Measurements from ENCODE around the gene EFNB3.
A peak's percentile ranks its signal among the peaks of the same experiment; 100 is the strongest.

EFNB3 gene

DNA sequence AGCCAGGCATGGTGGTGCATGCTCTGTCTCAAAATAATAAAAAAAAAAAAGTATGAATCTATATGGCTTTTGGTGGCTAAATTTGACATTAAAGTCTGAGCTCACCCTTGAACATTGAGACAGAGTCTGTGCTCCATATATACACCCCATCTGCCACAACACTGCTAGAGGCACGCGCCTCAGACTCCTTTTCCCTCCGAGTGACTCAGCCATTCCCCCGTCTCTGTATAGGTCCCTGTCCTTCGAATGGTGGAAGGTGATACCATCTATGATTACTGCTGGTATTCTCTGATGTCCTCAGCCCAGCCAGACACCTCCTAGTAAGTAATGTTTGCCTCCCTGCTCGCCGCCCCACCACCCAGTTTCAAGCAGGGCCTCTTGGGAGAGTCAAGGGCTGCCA lies 4.5 kb upstream of the EFNB3 start:
- DNase-seq (ENCODE audit: low read depth), result no peak

DNA sequence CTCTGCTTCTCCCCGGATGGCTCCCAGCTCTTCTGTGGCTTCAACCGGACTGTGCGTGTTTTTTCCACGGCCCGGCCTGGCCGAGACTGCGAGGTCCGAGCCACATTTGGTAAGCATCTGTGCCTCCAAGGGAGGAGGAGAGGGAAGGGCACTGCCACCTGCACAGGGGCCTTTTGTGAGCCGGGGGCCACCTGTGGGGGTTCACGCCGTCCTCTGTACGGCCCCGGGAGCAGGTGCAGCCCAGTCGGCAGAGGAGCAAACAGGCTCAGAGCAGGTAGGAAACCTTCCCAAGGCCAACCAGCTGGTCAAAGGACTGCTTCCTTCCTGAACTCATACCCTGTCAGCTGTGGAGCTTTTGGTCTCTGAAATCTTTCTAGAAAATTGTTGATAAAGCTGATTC lies 3.3 kb upstream of the EFNB3 start:
- no peak for DNase-seq (ENCODE audit: low read depth)

DNA sequence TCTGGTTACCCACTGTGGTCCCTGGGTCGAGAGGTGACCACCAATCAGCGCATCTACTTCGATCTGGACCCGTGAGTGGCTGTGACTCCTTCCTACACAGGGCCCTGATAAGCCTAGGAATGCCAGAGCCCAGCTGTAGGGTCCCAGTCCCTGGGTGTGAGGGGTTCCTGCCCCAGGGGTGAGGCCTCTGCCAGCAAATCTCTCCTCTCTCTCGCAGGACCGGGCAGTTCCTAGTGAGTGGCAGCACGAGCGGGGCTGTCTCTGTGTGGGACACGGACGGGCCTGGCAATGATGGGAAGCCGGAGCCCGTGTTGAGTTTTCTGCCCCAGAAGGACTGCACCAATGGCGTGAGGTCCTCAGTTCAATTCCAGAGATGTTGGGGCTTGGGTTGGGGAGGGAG lies 2.2 kb upstream of the EFNB3 start:
- DNase-seq (ENCODE audit: low read depth), result no peak

DNA sequence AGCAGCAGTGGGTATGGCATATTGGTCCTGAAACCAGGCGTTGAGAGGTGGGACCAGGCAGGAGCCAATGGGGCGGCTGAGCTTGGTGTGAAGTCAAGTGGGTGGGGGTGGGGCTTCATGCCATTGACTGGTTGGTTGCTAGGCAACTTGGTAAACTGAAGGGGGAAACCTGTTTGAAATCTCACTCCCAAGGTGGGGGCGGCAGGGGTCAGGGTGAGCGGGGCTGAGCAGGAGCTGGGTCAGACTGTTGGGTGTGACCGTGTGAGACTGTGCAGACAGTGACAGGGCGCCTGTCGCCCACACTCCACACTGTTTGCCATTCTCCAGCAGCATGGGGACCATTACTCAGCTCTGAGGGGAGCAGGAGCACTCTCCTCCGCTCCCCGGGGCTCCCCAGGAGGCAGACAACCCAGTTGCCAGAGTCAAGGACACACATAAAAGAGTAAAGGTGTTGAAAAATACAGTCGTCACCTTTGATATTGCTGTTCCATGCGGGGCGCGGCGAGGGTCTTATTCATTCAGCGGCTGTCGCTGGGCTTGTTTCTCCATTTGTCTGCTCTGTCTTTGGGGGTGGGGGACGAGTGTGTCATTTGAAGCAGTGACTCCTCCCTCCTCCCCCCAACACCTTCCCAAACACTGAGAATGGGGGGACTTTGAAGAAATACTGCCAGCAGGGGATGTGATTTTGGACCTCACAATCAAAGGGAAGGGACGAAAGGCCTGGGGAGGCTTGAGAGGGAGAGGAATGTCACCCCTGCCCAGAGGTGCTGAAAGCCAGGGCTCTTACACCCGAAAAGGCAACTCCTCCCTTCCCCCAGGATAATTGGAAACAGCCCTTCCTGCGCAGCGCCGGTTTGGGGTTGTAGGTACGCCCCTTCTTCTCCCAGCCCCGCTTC lies 1.2 kb upstream of the EFNB3 start:
- no peak for DNase-seq (ENCODE audit: low read depth)

DNA sequence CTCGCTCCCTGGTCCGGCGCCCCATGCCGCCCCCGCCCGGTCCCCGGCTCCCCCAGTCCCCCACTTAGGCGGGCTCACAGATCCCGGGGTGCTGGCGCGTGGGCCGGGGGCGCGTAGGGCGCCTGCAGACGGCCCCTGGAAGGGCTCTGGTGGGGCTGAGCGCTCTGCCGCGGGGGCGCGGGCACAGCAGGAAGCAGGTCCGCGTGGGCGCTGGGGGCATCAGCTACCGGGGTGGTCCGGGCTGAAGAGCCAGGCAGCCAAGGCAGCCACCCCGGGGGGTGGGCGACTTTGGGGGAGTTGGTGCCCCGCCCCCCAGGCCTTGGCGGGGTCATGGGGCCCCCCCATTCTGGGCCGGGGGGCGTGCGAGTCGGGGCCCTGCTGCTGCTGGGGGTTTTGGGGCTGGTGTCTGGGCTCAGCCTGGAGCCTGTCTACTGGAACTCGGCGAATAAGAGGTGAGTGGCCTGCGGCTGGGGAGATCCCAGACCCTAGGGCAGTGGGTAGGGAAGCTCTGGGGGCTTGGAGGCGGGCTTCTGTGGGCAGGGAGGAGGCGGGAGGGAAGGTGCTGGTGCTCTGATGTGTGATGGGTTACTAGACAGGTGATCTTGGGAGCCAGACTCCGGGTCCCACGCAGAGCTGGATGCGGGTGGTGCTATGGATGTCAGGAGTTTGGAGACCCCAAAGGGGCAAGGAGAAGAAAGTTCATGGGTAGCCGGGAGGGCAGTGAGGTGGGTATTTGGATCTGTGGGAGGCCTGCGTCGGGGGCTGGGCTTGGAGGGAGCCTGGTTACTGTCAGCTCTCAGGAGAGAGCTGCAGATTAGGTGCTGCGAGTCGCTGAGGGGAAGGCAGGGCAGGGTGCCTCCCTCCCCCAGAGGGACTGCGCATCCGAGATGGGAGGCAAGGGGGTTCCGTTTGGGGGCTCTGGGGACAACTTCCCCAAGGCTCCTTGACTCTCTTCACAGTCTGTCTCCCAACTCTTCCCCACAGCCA lies 560 bp downstream of the EFNB3 start:
- no peak for DNase-seq (ENCODE audit: low read depth)

DNA sequence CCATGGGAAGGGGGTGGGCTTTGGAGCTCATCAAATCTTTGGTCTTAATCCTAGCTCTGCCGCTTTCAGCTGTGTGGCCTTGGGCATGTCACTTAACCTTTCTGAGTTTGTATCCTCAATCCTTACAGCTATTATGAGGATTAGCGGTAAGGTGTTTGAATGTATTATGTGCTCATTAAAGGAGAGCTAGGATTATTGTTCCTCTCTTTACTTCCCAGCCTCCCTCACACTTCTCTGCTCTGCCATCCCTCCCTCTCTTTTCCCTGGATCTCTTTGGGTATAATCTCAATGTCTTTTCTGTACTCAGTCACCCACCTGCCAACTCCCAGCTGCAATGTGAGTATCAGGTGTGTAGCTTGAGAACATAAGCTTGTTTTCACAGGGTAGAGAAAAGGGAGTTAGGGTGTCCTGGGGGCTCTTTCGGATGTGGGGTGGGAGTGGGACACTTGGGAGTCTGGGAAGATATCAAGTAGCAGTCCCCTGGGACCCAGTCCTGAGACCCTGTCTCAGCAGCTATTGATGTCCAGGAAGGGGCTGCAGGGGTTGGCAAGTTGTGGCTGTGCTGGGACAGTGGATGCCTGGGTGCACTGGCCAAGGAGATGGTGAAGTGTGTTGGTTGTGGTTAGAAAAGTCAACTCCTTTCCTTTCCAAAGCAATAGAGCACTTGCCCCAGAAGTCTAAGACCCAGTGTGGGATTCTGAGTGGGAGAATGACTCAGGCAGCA lies 1.8 kb downstream of the EFNB3 start:
- DNase-seq (ENCODE audit: low read depth), result no peak

DNA sequence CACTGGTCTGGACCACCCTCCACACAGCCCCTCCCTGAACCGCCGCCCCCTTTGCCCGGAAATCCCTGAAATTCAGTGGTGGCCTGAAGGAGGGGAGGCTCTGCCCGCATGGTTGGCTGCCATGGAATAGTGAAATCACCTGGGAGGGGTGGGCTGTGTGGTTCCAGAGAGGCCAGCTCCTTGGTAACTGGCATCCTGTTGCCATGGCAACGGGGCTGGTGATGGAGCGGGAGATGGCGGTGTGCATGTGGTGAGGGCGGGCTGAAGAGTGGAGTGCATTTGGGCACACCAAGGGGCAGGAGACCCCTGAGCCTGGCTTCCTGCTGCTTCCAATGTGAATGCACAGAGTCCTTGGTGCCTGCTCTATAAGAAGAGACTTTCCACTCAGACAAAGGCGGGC lies 2.4 kb downstream of the EFNB3 start:
- DNase-seq (ENCODE audit: low read depth), result no peak

DNA sequence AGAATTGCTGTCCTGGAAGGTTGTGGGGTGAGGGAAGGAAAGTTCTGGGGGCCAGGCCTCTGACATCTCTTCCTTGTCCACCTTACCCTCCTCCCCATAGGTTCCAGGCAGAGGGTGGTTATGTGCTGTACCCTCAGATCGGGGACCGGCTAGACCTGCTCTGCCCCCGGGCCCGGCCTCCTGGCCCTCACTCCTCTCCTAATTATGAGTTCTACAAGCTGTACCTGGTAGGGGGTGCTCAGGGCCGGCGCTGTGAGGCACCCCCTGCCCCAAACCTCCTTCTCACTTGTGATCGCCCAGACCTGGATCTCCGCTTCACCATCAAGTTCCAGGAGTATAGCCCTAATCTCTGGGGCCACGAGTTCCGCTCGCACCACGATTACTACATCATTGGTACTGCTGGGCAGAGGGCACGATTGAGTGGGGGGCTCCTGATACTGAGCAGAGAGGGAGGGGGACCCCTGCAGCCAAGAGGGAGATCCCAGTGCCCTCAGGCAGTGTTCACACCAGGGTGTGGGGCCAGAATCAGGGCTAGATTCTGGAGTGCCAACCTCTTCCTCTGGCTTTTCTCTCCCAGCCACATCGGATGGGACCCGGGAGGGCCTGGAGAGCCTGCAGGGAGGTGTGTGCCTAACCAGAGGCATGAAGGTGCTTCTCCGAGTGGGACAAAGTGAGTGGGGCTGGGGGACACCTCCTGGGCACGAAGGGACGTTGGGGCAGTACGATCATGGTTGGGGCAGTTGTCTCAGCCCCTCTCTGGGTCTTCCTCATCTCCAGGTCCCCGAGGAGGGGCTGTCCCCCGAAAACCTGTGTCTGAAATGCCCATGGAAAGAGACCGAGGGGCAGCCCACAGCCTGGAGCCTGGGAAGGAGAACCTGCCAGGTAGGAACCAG lies 3.1 kb downstream of the EFNB3 start:
- DNase-seq (ENCODE audit: low read depth), result no peak

DNA sequence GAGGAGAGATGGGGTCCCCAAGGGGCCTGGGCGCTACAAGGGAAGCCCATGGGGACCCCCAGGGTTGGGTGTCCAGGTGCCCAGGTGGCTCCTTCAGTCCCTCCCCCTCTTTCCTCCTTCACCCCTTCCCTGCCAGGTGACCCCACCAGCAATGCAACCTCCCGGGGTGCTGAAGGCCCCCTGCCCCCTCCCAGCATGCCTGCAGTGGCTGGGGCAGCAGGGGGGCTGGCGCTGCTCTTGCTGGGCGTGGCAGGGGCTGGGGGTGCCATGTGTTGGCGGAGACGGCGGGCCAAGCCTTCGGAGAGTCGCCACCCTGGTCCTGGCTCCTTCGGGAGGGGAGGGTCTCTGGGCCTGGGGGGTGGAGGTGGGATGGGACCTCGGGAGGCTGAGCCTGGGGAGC lies 4.0 kb downstream of the EFNB3 start:
- DNase-seq (ENCODE audit: low read depth), result no peak

DNA sequence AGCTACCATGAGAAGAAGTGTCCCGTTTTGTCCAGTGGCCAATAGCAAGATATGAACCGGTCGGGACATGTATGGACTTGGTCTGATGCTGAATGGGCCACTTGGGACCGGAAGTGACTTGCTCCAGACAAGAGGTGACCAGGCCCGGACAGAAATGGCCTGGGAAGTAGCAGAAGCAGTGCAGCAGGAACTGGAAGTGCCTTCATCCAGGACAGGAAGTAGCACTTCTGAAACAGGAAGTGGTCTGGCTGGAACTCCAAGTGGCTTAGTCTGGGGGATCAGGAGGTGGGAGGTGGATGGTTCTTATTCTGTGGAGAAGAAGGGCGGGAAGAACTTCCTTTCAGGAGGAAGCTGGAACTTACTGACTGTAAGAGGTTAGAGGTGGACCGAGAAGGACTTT lies 5.3 kb downstream of the EFNB3 start:
- DNase-seq (ENCODE audit: low read depth), result no peak

DNA sequence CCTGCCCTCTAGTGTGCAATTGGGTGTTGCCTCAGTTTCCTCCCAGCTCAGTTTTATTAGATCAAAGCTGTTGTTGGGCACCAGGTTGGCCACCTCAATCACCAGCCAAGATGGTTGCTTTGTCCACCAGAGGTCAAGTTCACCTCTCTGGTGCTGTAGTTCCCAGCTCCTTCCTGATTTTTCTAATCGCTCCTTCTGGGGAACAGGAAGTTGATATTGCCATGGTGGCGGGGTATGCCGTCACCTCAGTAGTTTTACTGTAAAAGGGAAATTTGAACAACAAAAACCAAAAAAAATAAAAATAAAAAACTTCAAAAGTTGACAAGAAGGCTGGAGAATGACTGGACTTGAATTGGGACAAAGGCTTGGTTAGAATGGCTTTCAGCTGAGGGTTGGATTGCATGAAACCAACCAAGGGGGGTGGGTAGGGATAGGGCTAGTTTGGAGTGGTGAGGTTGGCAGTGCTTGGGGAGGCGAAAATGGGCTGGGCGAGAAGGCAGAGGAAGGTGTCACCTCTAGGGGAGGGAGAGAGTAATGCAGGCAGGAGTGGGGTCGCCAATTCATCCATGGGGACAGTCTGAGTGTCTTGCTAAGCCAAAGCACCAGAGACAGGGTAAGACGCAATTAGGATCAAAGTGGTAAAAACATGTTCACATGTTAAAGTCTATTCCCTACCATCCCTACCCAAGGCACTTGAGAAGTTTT lies 6.2 kb downstream of the EFNB3 start:
- DNase-seq (ENCODE audit: low read depth), result no peak

DNA sequence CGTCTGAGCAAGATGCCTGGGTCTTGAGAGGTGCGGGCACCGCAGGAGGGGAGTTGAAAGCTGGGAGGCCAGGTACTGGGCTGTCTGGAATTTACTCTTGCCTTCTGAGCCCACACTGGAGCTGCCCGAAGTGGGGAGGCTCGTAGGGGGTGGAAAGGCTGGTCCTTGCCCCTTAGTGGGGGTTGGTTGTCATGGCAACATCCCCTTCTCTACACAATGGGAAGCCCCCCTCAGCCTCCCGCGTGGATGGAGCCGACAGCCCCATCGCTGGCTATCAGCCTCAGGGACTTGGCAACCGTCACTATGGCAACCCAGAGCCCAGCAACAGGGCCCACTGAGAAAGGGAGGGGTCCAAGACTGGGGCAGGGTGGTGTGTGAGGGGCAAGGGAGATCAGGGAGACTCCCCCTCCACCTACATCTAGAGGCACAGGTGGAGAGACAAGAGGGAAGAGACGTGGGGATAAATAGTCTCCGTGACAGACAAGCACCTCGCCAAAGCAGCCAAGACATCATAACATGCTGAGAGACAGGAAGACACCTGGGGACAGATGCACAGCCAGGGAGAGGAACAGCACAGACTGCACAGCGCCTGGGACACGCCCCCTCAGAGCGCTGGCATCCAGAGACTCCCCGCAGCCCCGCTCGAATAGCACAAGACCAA lies 7.2 kb downstream of the EFNB3 start:
- no peak for DNase-seq (ENCODE audit: low read depth)

DNA sequence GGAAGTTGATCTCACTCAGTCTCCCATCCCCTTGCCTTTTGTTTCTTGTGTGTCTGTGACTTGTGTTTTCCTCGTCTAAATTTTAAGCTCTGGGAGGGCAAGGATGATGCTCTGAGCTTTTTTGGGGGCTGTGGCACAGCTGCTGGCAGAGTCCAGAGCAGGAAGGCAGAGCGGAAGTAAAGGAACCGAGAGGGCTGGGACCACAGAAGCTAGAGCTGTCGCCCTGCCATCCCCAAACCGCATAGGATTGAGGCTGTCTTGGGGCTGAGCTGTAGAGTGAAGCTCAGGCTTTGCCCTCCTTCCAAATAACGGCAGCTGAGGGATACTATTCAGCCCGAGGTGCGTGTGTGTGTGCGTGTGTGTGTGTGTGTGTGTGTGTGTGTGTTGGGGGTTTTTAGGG lies 8.8 kb downstream of the EFNB3 start:
- no peak for DNase-seq (ENCODE audit: low read depth)

DNA sequence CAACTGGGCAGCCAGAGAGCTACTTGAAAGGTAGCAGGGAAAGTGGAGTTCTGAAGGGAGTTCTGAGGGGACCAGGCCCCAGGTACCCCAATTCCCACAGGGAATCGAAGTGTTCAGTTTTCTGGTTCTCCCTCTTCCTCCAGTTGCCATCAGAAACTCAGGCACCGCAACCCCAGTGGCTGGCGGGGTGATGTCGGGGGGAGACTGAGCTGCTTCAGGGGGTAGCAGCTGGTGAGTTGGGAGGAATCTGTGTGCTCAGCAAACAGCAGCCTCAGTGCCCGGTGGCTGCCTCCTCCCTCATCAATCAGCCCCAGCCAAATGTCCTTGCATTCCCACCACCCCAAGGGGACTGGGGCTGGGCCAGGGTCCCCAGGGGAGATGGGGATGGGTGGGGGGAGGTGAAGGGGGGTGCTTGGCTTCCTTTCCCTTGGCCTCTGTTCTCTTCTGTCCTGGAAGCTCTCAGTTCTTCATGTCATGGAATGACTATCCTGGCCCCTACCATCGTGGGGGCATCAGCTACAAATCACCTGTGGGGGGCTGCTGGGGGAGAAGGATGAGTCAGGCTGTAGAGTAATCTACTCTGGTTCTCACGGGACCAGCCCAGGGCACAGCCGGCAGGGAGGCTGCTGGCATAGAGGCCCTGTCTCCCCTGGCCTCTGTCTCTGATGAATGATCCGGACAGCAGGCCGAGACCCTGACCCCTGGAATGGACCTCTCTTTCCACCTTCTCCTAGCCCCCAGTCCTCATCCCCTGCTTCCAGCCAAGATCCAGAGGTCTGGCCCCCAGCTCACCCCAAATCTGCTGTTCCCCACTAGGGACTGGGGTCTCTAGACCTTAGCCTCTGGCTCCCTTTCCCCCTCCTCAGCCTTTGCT lies 10.0 kb downstream of the EFNB3 start:
- no peak for DNase-seq (ENCODE audit: low read depth)

DNA sequence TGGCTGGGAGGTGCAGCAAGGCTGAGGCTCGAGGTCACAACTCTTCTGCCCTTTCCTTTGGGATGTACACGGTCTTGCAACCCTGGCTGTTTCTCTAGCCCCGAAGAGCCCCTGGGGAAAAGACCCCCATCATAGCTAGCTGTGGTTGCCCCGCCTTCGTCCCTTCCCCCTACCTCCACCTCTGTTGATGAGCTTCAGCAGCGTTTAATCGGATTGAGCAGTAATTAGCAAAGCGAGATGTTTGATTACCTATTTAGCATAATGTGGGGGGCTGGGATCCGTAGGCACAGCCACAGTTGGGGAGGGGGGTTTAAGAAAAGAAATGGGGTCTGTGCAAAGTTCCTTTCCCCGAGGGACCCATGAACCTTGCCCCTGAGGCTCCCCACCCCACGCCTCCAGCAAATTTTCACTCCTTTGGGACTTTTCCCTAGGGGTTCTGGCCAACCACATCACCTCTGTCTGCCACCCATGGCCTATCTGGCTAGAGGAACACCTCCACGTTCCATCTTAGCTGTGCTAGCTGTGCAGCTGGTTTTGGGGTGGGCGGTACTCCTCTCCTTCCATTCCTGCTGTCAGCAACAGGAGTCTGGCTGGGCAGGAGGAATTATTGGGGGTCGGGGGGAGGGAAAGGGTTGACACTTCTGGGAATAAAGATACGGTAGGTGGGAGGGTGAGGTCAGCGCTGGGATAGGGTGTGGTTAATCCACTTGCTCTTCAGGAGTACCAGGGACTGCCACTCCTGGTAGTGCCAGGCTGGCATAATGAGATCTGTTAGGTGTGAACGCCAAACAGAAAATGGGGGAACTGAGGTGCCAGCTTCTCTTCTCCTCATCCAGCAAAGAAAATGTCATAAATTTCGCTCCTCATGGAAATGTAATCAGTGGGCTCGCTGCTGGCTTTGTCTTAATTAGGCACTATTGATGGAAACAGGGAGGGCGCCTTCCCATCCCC lies 11.2 kb downstream of the EFNB3 start:
- no peak for DNase-seq (ENCODE audit: low read depth)

DNA sequence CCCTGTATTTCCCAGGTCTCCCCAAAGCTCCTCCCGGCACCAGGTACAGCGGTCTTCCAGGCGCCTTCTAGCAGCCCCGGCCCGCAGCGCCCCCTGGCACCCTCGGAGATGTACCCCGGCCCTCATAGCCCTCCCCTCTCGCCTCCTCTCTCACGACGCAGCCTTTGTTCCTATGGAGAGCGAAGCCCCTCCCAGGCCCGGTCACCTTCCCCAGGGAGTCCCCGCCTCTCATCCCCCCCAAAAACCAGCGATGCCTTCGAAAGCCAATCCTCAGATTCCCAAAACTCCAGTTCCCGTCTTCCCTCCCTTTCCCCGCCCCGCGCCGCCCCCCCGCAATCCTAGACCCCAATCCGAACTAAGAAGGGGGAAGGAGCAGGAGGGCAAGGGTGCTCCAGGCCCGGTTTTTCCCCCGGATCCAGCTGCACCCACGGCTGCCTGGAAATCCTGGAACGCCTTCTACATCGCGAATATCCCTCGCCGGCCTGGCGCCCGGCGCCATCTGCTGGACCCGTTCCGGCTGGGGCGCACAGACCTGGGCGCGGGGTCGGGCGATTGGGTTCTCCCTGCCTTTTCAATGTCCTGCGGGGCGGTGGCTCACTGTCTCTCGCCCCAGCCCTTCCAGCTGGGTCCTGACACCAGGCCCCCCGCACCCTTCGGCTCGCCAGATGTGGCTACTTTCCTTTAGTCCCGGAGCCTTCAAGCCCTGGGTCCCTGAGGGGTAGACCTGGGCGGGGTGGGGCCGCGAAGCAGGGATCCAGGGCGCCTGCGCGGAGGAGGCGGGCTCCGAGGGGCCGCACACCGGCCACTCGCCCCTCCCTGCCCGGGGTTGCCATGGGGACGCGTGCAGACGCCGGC lies 12.1 kb downstream of the EFNB3 start, which contains the start of gene DNAH2:
Gene DNAH2, plus strand, starts transcription at position 844 of the 855 bp plus-strand sequence. CDS start 1,991 bp downstream, outside the sequence.
- DNase-seq (ENCODE audit: low read depth), result peak; percentile 58

Data from stimulated activated CD8-positive, alpha-beta memory T cell treated with anti-CD3 and anti-CD28 coated beads, Interleukin-4, amount 100 ng/mL, for 24 hours (primary cell).